Stimulated activated CD4-positive, alpha-beta T cell treated with anti-CD3 and anti-CD28 coated beads, Interleukin-4, amount 100 ng/mL, for 48 hours (primary cell): ENCODE measurements around the gene CDIPT.

Source experiments
- DNase-seq, 2 donors: peaks; one replicate each; pipeline ENCODE4 v3.0.0-alpha.2; 2020; ENCODE audit warnings: low read depth in 2 of 2

CDIPT gene

DNA sequence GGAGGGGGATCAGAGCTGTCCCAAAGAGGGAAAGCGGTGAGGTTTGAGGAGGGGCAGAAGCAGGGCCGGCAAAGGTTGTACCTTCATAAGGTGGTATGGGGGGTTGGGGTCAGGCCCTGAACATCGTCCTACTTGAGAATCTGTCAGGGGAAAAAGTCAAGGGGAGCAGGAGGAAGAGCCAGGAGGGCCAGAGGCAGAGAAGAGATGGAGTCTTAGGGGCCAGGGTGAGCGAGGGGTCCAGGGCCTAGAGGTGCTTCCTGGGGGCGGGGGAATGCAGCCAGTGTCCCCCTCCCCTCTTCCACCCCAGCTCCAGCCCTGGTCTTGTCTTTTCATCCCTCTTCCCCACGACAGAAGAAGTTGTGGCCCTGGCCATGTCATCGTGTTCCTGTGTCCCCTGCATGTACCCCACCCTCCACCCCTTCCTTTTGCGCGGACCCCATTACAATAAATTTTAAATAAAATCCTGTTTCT lies 52.3 kb downstream of the CDIPT start:
- no peak for DNase-seq

DNA sequence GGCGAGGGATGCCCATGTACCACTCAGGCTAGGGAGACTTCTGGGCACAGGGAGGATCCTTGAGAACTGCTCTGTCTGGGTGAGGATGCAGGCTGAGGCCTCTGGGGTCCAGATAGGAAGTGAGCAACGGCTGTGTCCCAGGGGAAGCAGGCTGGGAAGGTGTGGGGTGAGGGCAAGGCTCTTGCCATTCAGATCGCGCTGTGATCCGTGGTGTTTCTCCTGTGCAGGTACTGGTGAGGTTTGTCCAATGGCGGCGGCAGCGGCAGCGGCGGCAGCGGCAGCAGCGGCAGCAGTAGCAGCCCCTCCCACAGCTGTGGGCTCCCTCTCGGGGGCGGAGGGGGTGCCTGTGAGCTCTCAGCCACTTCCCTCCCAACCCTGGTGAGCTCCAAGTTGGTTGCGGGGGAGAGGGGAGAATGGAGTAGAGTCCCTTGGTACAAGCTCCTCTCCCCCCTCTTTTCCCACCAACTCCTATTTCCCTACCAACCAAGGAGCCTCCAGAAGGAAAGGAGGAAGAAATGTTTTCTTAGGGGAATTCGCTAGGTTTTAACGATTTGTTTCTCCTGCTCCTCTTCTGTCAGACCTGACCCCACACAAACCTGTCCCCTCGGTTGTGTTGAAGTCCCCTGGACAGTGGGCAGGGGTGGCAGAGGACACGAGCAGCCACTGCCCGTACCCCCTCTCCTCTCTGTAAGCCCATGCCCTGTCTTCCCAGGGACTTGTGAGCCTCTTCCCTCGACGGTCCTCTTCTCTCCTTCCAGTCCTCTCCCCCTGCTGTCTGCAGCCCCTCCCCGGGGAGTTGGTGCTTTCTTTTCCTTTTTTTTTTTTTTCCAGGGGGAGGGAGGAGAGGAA lies 53.0 kb downstream of the CDIPT start:
- no peak for DNase-seq

DNA sequence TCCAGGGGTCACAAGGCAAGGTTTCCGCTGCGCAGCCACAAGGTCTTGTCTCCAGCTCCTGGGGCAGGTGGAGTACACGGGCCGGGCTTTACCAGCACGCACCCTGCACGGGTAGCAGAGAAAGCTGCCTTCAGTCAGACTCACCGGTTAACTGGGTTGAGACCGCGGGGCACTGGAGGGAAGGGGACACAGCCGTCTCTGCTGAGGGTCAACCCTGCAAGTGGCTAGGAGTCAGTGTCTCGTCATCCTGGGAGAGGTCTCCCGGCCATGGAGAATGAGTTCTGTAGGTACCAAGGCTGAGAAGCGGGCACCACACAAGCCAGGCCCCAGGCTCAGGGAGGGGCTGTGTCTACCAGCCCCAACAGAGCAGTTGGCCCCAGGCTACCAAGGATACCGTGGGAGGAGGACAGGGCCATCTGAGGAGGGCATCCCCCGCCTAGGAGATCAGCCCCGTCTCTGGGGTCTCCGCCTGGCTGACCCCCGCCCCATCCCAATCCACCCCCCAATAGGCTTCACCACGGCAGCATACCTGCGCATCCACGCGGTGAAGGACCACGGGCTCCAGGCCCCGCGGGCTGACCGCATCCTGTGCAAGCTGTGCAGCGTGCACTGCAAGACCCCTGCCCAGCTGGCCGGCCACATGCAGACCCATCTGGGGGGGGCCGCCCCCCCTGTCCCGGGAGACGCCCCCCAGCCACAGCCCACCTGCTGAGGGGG lies 53.8 kb downstream of the CDIPT start:
- no peak for DNase-seq
